Measurements from ENCODE around the gene SDK1. TPM values are rescaled to one million over a fixed set of nuclear protein-coding genes. Genes with fewer than 3 reads are reported as not detected.

The SDK1 gene
- total RNA-seq, 1 experiment from 2014 or later, result 9.3 TPM

DNA sequence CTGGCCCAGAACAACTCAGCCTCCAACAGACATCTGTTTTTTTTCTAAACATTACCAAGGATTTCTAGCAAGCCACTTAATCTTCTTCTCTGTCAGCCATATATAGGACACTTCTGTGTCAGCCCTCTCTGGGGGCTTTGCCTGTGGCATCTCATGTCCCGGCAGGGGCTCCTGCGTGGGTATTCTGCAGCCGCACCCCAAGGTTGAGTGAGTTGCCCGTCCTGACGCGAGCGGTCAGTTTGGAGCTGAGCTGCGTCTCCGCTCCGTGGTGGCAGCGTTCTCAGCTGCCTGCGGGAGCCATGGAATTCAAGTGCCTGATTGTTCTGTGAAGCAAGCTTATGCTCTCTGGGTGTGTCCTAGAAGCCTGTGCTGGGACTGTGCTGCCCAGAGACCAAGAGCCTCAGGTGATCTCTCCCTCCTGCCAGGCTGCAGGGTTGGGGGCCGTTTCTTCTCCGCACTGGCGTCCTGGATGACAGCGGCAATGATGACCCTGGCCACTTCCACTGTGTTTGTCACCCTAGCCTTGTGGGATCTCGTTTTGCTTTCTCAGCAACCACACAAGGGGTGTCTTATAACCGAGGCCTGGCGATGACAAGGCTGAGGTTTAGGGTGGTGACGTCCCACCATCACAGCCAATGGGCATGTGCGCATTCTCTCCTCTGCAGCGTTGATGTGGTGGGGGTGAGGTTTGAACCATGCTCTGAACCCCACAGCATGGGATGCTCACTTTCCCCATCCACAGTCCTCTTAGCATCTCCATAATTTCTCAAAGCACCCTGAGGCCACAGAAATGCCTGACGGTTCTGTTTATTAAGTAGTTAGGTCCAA, 768.4 kb downstream of the SDK1 start:
- CTCF ChIA-PET, result no interaction called here
- no peaks in the 10 kb centered on the region; the same call in 1 of the 2 replicates for H3K27me3 Mint-ChIP-seq (ENCODE audit: low read depth)

DNA sequence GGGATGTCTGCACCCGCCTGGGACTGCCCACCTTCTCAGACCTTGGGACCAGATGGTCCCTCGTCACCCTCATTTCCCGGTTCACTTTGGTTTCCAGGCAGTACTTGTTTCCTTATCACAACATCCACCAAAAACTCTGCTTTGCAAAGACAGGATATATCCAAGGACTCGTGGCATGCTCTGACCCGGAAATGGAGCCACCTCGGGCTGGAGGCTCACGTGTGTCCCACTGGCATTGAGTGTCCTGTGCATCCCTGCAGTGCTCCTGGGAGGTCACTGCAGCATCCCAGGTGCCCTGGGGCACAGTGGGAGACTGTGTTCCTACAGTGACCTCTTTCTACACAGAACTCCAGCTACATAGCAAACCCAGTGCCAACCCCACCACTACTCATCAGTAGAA, 769.2 kb downstream of the SDK1 start:
- no peak overlapping the region for H3K4me3 Mint-ChIP-seq
- ChIA-PET POLR2A (no interaction called here), CTCF (no interaction called here)
- peaks cover 29% of the 10 kb centered on the region for H3K4me1 Mint-ChIP-seq
- H3K9me3 Mint-ChIP-seq, result no peaks in the 10 kb centered on the region
- TF ChIP-seq RELA (CRISPR knock-in tag; IDR thresholded peaks at IDR 0.05; ENCODE audit: borderline replicate concordance) (no peak), NR3C1 (CRISPR knock-in tag; conservative IDR thresholded peaks at IDR 0.05; ENCODE audit: low read depth) (no peak), SMAD3 (CRISPR knock-in tag; IDR thresholded peaks at IDR 0.05; ENCODE audit: borderline replicate concordance) (no peak), FOXP1 (CRISPR knock-in tag; IDR thresholded peaks at IDR 0.05; ENCODE audit: borderline replicate concordance) (no peak), CREM (CRISPR knock-in tag; IDR thresholded peaks at IDR 0.05) (no peak), NR1H2 (CRISPR knock-in tag; IDR thresholded peaks at IDR 0.05) (no peak), ESRRA (CRISPR knock-in tag; IDR thresholded peaks at IDR 0.05; ENCODE audit: borderline replicate concordance) (no peak), ELF4 (CRISPR knock-in tag; IDR thresholded peaks at IDR 0.05; ENCODE audit: low read depth) (no peak), TEAD4 (CRISPR knock-in tag; IDR thresholded peaks at IDR 0.05) (no peak)
- TF ChIP-seq, protein P1, sequence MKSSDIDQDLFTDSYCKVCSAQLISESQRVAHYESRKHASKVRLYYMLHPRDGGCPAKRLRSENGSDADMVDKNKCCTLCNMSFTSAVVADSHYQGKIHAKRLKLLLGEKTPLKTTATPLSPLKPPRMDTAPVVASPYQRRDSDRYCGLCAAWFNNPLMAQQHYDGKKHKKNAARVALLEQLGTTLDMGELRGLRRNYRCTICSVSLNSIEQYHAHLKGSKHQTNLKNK (CRISPR knock-in tag; IDR thresholded peaks at IDR 0.05), result no peak
- TF ChIP-seq, protein P2, sequence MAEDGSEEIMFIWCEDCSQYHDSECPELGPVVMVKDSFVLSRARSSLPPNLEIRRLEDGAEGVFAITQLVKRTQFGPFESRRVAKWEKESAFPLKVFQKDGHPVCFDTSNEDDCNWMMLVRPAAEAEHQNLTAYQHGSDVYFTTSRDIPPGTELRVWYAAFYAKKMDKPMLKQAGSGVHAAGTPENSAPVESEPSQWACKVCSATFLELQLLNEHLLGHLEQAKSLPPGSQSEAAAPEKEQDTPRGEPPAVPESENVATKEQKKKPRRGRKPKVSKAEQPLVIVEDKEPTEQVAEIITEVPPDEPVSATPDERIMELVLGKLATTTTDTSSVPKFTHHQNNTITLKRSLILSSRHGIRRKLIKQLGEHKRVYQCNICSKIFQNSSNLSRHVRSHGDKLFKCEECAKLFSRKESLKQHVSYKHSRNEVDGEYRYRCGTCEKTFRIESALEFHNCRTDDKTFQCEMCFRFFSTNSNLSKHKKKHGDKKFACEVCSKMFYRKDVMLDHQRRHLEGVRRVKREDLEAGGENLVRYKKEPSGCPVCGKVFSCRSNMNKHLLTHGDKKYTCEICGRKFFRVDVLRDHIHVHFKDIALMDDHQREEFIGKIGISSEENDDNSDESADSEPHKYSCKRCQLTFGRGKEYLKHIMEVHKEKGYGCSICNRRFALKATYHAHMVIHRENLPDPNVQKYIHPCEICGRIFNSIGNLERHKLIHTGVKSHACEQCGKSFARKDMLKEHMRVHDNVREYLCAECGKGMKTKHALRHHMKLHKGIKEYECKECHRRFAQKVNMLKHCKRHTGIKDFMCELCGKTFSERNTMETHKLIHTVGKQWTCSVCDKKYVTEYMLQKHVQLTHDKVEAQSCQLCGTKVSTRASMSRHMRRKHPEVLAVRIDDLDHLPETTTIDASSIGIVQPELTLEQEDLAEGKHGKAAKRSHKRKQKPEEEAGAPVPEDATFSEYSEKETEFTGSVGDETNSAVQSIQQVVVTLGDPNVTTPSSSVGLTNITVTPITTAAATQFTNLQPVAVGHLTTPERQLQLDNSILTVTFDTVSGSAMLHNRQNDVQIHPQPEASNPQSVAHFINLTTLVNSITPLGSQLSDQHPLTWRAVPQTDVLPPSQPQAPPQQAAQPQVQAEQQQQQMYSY (CRISPR knock-in tag; IDR thresholded peaks at IDR 0.05), result no peak
- TF ChIP-seq, protein P3, sequence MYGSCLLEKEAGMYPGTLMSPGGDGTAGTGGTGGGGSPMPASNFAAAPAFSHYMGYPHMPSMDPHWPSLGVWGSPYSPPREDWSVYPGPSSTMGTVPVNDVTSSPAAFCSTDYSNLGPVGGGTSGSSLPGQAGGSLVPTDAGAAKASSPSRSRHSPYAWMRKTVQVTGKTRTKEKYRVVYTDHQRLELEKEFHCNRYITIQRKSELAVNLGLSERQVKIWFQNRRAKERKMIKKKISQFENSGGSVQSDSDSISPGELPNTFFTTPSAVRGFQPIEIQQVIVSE (CRISPR knock-in tag; IDR thresholded peaks at IDR 0.05; ENCODE audit: borderline replicate concordance), result no peak
- DNase-seq (ENCODE audit: low spot score) (no peak), ATAC-seq (no peak)
- H3K27me3 Mint-ChIP-seq (ENCODE audit: low read depth), result no peaks in the 10 kb centered on the region; the same call in 1 of the 2 replicates
- no peak overlapping the region for H3K27ac Mint-ChIP-seq
- peaks cover 2% of the 10 kb centered on the region; the same call in 1 of the 2 replicates for H3K36me3 Mint-ChIP-seq

More for the DNA sequence above, 768.4 kb downstream of the SDK1 start:
- POLR2A ChIA-PET, result no interaction called here
- Mint-ChIP-seq H3K27ac (peak overlapping the region; percentile 53; the same call in 1 of the 2 replicates), H3K9me3 (no peaks in the 10 kb centered on the region), H3K4me1 (peaks cover 34% of the 10 kb centered on the region), H3K4me3 (no peak overlapping the region), H3K36me3 (peaks cover 2% of the 10 kb centered on the region; the same call in 1 of the 2 replicates)
- no peak for DNase-seq (ENCODE audit: low spot score)
- TF ChIP-seq CREM (CRISPR knock-in tag; IDR thresholded peaks at IDR 0.05) (no peak), MXD4 (CRISPR knock-in tag; IDR thresholded peaks at IDR 0.05; ENCODE audit: borderline replicate concordance) (no peak), ZNF396 (CRISPR knock-in tag; IDR thresholded peaks at IDR 0.05; ENCODE audit: borderline replicate concordance) (no peak), MYBL2 (CRISPR knock-in tag; IDR thresholded peaks at IDR 0.05) (no peak), NFYB (CRISPR knock-in tag; conservative IDR thresholded peaks at IDR 0.05; ENCODE audit: low read depth) (no peak)
- TF ChIP-seq, protein P4, sequence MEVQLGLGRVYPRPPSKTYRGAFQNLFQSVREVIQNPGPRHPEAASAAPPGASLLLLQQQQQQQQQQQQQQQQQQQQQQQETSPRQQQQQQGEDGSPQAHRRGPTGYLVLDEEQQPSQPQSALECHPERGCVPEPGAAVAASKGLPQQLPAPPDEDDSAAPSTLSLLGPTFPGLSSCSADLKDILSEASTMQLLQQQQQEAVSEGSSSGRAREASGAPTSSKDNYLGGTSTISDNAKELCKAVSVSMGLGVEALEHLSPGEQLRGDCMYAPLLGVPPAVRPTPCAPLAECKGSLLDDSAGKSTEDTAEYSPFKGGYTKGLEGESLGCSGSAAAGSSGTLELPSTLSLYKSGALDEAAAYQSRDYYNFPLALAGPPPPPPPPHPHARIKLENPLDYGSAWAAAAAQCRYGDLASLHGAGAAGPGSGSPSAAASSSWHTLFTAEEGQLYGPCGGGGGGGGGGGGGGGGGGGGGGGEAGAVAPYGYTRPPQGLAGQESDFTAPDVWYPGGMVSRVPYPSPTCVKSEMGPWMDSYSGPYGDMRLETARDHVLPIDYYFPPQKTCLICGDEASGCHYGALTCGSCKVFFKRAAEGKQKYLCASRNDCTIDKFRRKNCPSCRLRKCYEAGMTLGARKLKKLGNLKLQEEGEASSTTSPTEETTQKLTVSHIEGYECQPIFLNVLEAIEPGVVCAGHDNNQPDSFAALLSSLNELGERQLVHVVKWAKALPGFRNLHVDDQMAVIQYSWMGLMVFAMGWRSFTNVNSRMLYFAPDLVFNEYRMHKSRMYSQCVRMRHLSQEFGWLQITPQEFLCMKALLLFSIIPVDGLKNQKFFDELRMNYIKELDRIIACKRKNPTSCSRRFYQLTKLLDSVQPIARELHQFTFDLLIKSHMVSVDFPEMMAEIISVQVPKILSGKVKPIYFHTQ (CRISPR knock-in tag; IDR thresholded peaks at IDR 0.05), result no peak
- ATAC-seq, result no peak

Measured in WTC11 (cell line).